ENCODE results near the gene XNDC1N.

XNDC1N gene, protein sequence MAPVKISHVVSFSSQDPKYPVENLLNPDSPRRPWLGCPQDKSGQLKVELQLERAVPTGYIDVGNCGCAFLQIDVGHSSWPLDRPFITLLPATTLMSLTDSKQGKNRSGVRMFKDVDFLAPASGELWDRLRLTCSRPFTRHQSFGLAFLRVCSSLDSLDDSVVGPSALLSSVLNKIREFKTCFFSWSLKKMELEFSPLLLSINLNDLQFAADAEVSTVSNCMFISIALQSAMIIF

DNA sequence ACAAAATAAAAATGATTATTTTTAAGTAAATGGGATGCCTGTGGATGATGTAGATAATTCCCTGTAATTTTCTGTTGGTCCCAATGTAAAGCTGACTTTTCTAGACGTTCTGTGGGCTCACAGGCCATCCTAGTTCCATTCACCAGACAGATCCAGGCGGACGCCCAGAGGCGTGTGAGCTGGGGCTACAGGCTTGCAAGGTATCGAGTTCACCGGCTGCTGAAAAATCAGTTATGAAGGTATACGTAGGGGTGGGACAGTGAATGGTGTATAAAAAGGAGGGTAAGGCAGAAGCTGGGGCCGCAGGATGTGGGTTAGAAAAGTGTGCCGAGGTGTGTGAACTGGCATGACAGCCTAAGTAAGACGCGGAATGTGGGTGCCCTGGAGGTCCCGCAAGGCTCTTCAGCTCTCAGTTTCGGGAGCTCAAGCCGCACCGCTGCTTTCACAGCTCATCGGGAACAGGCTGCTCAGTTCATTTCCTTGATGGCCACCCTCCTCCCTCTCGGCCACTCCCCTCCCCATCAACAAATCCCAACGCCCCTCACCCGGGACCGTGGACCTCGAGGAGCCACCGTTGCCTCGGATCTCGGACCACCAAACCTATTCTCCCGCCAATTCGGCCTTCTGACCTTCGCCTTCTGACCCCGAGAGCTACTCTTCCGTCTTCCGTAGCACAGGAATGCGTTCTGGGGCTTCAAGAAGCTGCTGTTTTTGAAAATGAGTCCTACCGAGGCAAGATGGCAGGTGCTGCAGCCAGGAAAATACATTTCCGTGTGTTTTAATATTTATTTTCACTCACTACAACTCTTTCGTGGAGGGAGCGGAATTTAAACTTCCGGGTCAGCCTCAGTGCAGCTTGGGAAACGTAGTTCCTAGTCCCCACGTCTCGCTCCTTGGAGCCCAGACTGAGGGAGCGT lies at the start of gene XNDC1N:
Gene XNDC1N (minus strand): TSS at position 775 of the 917 bp plus-strand sequence. CDS start 5,241 bp downstream, outside the sequence.
- DNase-seq = peak; percentile 85 to 98

- peak; percentile 32 to 67 for DNase-seq
Measured at GRCh38 chr11:71977743-71978418, 49.5 kb upstream of the XNDC1N start.

DNA sequence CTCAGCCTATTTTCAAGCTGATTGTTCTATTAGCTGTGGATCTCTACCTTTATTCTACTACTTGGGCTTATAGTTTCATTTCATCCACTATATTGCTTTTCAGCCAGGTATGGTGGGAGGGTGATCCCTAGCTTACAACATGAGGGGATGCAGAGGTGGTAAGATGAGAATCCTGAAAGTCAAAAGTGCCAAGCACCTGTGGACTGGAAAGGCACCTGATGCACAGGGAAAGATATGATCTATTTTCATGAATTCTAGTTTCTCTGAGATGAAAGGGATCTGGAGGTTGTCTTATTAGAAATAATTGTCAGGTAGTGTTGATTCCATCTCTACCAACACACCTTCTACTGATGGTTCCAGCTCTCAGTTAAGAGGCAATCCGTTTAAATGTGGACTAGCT lies 48.7 kb upstream of the XNDC1N start:
- no peak for DNase-seq

DNA sequence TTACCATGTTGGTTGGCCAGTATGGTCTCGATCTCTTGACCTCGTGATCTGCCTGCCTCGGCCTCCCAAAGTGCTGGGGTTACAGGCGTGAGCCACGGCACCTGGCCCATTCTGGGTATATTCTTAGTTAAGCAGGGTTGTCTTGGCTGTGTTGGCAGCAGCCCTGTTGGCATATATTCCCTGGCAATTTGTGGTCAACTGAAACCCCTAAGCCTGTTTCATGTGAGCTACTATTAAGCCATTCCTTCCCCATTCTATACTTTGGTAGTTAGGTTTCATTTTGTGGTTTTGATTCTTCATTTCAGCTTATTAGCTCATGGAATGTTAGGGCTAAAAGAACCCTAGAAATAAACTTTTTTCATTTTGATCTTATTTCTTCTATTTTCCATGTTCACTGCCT lies 48.2 kb upstream of the XNDC1N start:
- no peak for DNase-seq

DNA sequence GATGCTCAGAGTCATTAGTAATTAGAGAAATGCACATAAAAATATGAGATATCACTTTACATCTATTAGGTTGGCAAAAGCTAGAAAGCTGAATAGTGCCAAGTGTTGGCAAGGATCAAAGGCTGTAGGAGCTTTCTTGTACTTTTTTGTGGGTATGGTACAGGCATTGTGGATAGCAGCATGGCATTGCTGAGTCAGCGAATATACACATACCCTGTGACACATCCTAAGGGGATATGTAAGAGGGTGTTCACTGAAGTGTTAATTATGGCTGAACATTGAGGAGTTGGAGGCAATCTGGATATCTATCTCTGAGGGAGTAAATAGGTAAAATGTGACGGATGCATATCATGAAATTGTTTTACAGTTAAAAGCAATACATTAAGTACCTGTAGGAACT lies 43.3 kb upstream of the XNDC1N start:
- no peak for DNase-seq

GRCh38 chr11:71964641-71965040 lies 36.2 kb upstream of the XNDC1N start:
- no peak for DNase-seq

DNA sequence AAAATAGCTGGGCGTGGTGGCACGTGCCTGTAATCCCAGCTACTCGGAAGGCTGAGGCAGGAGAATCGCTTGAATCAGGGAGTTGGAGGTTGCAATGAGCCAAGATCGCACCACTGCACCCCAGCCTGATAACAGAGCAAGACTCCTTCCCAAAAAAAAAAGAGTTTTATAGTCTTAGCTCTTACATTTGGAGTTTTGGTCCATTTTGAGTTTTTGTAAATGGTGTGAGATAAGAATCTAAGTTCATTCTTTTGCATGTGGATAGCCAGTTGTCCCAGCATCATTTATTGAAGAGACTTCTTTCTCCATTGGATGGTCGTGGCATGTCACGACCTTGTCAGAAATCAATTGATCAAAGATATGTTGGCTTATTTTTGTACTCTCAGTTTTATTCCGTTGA lies 35.1 kb upstream of the XNDC1N start:
- no peak for DNase-seq

DNA sequence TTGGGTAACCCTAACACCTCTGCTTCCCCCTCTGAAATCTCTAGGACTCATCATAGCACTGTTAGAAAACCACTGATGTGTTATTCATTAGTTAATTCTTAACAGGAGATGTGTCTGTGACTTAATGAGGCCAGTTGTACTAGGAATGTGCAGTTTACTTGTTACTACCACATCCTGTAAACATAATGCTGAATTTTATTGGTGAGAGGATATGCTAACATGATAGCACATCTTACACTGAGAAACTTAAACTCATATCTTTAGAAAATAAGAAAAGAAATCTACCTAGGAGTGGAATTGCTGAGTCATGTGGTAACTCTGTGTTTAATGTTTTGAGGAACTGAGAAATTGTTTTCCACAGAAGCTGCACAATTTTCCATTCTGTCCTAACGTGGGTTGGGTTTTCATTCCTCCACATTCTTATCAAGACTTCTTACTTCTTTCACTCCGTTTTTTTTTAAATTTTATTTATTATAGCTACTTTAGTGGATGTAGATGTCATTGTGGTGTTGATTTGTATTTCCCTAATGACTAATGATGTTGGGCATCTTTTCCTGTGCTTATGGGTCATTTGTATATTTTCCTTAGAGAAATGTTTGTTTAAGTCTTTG lies 34.1 kb upstream of the XNDC1N start:
- DNase-seq = no peak

DNA sequence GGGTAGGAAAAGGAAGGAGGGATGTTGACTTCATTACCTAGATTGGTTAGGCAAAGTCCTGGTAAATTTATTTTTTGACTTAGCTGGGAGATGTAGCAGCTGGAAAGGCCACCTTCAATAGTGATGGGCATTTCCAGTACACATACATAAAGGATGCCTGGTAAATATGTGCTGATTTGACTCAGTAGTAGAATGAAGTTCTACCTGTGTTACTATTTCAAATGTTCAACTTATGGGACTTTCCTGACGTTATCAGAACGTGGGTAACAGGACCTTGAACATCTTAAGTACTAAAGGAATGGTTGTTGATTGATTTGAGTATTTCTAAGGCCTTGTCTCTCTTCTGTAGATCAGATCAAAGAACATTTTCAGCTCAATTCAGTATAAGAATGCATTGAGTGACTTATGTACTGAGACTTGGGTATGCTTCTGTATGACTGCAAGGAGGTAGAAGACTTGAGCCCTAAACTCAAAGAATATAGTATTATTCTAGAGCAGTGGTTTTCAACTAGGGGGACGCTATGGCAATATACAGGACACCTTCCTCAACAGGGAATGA lies 27.6 kb upstream of the XNDC1N start:
- no peak for DNase-seq

- DNase-seq = no peak
Measured at GRCh38 chr11:71951741-71952310, 23.4 kb upstream of the XNDC1N start.

DNA sequence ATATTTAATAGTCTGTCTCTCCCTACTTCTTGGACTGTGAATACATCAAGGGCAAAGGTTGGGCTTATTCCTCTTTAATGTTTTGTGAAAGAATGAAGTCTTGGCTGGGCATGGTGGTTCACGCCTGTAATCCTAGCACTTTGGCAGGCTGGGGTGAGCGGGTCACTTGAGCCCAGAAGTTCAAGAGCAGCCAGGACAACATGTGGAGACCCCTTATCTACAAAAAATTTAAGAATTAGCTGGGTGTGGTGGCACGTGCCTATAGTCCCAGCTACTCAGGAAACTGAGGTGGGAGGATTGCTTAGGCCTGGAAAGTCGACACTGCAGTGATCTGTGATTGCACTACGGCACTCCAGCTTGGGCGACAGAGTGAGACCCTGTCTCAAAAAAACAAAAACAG lies 20.6 kb upstream of the XNDC1N start:
- DNase-seq = no peak

- DNase-seq = no peak
Measured at GRCh38 chr11:71948314-71949027, 20.1 kb upstream of the XNDC1N start.

- no peak for DNase-seq
Measured at GRCh38 chr11:71947498-71947897, 19.1 kb upstream of the XNDC1N start.

DNA sequence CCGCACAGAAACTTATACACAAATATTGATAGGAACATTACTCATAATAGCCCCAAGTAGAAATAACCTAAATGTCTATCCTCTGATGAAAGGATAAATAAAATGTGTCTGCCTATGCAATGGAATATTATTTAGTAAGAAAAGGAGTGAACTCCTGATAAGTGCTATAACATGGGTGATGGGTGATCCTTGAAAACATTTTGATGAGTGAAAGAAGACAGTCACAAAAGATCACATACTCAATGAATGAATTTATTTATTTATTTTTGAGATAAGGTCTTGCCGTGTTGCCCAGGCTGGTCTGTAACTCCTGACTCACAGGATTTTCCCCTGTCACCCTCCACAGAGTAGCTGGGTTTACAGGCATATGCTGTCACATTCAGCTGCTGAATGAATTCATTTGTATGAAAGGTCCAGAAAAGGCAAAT lies 17.8 kb upstream of the XNDC1N start:
- no peak for DNase-seq

DNA sequence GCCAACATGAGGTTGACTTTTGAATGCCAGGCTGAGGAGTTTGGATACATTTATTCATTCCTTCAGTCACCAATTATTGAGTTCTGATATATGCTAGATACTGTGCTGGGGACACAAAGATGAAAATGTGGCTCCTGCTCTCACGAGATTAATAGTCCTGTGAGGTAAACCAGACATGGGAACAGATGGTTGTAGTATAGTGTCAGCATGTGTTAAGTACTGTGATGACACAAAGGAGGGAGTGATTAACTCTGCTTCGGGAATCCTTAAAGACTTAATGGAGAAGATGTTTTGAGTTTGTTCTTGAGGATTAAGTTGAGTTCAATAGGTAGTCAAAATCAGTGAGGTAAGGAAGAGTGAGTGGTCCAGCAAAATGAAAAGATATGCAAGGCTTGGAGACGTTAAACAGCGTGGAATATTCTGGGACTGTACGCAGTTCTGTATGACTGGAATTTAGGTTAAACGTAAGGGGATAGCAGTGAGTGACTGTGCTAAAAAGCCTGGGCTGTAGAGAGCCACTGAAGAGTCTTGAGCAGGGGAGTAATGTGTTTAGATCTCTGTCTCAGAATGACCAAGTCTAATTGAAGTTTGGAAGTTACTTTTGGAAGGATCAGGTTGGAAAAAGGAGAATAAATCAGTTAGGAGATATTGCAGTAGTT lies 12.3 kb upstream of the XNDC1N start:
- DNase-seq = no peak

- DNase-seq = no peak
Measured at GRCh38 chr11:71937826-71938225, 9.4 kb upstream of the XNDC1N start.

DNA sequence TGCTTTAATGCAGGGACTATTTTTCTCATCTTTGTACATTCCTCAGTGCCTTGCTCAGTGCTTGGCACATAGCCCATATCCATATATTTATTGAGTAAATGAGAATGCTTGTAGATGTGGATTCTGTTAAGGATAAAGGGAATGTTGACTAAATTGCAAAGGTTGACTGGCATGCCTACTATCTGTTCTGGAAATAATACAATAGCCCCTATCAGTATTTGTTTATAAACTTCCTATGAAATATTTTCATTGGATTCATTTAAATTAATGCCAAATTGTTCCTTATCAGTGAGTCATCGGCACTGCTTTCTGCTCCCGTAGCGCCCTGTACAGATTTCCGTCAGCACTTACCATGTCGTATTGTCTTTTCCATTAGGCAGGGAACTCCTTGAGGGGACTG lies 8.4 kb upstream of the XNDC1N start:
- no peak for DNase-seq

DNA sequence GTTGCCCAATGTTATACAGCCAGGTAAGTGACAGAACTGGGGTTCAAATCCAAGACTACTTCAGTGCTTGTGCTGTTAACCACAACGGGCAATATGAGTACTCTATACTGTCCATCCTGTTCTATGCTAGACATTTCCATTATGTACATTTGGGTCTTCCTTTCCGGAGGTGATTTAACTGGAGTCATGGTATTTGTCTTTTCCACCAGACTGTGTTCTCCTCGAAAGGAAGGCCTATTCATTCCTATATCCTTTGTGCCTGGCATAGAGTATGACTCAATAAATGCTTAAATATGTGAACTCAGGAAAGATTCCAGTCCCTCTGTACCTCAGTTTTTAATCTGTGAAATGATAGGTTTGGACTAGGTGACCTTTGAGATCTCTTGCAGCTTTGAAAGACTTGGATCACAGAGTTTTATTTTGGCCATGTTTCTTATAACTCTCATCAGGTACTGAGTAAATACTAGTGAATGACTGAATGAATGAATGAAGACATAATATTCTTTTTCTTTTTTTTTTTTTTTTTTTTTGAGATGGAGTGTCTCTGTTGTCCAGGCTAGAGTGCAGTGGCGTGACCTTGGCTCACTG lies 7.0 kb upstream of the XNDC1N start:
- DNase-seq = no peak

- DNase-seq = no peak
Measured at GRCh38 chr11:71934213-71934612, 5.8 kb upstream of the XNDC1N start.

DNA sequence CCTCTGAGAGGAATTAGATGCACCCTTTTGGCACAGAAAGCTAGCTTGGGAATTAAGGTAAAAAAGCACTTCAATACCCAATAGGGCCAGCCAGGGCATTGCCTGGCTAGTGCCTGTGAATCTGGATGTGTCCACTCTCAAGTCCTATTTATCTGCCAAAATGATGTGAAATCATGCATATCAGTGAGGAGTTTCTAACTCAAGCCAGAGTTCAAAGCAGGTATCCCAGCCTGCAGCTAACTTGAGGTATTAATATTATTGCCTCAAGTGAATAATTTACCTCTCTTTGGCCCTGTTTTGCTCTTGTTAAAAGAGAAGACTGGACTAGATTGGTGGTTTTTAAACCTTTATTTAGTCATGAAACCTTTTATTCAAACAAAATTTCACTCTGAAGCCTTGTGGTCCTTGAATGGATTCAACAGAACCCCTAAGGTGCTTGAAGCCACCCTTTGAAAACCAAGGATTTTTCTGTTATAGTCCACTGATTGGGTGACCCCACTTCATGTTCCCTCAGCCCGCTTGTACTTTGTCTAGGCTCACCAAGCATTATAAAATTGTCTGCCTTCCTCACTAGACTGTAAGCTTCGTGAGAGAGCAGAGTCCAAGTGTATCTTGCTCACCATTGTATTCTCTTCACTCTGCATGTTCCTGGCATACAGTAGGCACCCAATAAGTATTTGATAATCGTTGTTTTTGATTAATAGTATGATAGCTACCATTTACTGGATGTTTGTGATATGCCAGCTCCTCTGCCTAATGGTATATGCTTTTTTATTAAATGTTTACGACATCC lies 4.9 kb upstream of the XNDC1N start:
- DNase-seq = no peak
